Anterior cingulate cortex (tissue), 58 donors: Measurements from ENCODE around the gene MAPK10.

ENCODE experiments used
- DNase-seq, 58 donors: peaks; one replicate each; lab custom pipeline; 2025; lab: John Stamatoyannopoulos, UW

MAPK10 gene

DNA sequence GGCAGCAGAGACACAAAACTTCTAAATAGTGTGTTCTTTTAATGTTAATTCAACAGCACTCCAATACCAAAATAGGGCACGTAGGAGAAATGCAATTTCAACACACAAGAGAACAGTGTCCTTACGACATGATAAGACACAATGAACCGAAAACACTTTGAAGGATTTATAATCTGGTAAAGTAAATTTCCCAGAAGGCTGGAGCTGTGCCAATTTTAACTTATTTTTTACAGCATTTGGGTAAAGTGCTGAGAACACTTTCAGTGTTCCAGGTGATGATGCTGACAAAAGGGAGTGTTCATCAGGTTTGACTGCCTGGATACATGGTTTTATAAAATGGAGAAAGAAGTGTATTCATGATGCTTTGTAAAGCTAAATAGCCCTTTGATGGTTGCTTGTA, 76.5 kb downstream of the MAPK10 start:
- DNase-seq, result no peak

GRCh38 chr4:86280246-86280645, 79.6 kb downstream of the MAPK10 start:
- DNase-seq, result no peak

- DNase-seq, result peak in 1 of 58 donors; percentile 33
Observed at GRCh38 chr4:86279293-86279960, 80.4 kb downstream of the MAPK10 start.

DNA sequence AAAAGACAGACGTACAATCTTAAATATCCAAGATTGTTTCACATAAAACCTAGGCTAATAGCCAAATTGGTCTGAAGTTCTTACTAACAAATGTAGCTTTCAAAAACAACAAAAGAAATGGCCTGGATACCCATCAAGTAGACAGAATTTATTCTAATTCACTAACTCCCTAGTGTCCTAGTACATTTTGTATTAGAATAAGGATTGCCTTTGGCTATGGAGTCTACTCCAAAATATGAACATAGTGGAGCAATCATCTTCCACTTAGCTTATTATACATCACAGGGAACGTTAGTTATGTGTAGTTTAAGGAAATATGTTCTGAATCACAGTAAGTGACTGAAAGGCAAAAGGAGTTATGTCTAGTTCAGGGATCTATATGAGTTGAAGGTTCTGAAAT, 81.7 kb downstream of the MAPK10 start:
- DNase-seq, result no peak

GRCh38 chr4:86274642-86275041, 85.2 kb downstream of the MAPK10 start:
- DNase-seq, result no peak

DNA sequence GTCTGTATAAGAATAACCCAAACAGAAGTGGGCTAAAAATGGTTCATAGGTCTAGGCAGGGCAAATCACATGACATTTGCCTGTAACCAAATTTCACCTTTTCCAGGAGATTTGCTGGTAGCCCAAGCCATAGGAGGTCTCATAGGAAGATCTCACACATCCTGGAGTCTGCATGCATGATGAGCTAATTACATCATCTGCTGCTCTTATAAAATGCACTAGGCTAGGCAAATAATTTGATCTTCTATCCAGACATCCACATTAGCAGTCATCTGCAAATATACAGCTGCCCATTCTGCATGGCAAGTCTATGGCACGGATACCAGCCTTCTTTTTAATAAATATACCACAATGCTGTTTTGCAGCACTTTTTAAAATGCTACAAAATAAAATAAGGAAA, 87.2 kb downstream of the MAPK10 start:
- no peak for DNase-seq

DNA sequence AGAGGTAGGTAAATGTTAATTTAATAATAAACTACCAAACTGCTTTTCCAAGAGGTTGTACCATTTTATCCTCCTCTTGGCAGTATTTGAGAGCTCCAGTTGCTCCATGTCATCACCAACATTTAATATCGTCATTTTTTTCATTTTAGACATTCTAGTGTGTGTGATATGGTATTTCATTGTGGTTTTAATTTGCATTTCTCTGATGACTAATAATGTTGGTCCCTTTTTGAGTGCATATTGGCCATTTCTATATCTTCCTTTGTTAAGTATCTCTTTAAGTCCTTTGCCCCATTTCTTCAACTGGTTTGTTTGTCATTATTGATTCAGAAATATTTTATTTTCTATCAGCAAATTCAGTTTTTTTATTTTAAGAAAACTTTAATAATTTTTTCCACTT, 88.8 kb downstream of the MAPK10 start:
- no peak for DNase-seq

DNA sequence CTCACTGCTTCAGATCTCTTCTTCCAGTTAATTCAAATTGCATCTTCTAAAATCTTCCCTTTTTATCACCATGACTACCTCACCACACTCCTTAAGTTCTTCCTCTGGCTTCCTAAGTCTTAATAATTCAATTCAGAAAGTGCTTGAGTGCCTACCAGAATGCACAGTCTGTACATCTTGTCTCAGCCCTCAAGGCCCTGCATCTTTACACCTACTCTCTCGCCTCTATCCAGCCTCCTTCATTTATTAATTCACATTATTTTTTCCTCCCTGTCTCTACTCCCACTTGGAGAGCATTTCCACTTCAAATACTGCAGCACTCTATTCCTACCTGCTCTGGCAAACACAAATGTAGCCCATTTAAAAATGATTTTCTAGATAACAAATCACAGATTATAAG, 90.5 kb downstream of the MAPK10 start:
- no peak for DNase-seq

- DNase-seq, result peak in 1 of 58 donors; percentile 4
Observed at GRCh38 chr4:86264241-86264640, 95.6 kb downstream of the MAPK10 start.

DNA sequence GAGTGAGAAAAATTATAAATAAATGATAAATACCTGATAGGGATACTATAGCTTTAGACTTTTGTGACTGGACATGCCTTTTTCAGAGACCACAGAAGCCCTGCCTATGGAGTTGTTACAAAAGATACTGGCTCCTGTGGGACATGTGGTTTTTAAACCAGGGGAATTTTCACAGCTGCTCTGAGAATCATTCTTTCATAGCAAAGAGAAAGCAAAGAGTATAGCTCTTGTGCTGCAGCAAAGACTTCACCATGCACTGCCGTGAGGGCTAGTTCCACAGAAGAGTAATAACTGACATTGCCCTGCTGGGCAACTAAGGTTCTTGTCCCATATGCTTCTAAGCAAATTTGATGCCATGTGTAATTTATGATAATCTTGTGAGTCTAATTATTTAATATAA, 98.2 kb downstream of the MAPK10 start:
- no peak for DNase-seq

DNA sequence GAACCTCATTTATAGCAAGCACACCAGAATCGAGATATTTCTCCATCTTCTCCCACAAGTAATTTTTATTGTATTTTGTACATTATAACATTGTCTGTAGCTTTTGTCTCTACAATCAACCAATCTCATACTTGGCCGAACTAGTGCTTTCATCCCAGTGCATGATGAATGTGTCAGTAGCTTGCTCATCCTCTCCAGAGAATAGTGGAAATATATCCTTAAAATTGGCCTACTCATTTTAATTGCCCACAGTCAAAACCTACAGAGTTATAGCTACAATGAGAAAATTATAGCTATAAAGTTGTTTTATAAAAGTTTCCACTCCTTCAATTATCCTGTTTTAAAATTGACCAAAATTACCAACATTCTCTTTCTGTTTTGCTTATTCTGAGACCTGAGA, 103.8 kb downstream of the MAPK10 start:
- no peak for DNase-seq

DNA sequence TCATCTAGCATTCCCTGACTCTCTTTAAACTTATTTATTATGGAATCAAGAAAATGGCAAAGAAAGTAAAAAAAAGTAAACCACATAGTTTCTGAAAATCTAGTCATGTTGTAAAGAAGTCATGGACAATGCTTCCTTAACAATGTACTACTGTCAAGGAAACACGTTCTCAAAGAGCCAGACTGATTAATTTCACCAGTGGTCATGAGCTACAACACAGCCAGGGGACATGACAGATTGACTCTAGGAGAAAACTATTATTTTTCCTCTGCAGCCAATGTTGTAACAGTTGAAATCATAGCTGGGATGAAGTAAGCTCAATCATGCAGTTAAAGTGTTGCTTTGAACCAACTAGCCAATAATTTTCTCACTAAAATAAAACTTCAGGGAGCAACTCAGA, 109.2 kb downstream of the MAPK10 start:
- no peak for DNase-seq

GRCh38 chr4:86250006-86250405, 109.8 kb downstream of the MAPK10 start:
- no peak for DNase-seq

GRCh38 chr4:86249074-86249473, 110.8 kb downstream of the MAPK10 start:
- DNase-seq, result peak in 11 of 58 donors; percentile 2 to 48 (median 7)

DNA sequence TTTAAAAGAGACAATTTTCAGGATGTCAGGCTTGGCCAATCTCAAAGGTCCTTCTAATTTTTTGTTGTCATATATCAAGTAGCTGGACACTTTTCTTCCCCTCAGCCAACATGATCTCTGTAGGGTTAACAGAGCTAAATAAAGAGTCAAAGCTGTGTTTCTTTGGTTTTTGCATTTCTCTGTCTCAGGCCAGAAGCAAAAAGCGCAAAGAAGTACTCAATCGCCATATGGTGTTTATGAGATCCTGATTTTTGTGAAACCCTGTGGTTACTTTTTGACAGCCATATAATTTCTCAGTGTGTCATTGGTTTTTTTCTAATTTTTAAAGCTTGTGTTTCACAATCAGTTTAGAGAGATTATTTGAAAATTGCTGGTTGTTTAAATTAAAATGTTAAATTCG, 111.9 kb downstream of the MAPK10 start:
- DNase-seq, result no peak

GRCh38 chr4:86247320-86247719, 112.5 kb downstream of the MAPK10 start:
- no peak for DNase-seq

DNA sequence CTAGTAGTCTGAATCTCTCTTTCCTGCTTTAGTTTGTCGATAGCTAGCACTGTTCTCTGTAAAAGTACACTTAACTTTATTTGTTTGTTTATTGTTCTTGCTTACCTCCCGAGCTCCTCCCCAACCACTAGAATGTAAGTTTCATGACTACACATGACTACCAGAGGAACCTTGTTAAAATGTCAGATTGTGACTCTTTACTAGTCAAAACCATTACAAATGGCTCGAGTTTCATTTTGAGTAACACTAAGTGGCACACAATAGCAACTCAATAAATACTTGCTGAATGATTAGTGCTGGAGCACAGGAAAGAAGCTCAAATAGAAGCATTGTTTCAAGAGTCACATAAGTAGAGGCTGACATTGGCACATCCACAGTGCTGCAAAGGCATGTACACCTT, 116.1 kb downstream of the MAPK10 start:
- no peak for DNase-seq

DNA sequence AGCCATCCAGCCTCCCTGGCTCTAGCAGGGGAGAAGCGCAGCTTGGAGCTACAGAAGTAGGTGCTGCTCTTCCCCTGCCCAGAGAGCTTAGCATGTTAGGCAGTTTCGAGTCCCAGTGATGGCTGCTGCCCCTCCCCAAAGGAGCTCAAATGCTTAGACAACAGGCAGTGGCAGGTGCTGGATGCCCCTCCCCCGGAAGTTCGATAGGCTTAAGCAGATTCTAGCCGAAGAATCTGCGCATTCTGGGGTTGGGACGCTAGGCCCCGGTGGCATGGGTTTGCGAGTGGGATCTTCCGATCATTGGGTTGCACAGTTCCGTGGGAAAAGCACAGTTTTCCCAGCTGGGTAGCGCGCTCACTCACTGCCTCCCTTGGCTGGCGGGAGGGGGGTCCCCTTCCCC, 117.2 kb downstream of the MAPK10 start:
- no peak for DNase-seq

- DNase-seq, result no peak
Observed at GRCh38 chr4:86235549-86235948, 124.3 kb downstream of the MAPK10 start.

- no peak for DNase-seq
Observed at GRCh38 chr4:86233681-86234080, 126.2 kb downstream of the MAPK10 start.

DNA sequence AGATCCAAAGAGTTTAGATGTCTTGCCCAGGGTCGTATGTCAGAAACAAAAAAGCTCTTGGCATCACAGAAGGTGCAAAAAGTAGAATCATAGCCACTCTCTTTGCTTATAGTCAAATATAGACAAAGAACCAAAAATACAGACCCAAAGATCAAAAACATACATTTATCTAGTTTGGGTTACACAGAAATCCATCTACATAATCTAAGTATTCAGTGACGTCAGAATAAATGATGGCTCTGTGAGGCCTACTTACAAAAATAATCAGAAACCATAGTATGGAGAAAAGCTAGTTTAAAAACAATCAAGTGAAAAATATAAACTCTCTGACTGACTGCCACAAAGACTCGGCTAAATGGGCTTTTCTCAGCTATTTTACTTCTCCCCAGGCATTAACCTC, 126.8 kb downstream of the MAPK10 start:
- DNase-seq, result no peak

DNA sequence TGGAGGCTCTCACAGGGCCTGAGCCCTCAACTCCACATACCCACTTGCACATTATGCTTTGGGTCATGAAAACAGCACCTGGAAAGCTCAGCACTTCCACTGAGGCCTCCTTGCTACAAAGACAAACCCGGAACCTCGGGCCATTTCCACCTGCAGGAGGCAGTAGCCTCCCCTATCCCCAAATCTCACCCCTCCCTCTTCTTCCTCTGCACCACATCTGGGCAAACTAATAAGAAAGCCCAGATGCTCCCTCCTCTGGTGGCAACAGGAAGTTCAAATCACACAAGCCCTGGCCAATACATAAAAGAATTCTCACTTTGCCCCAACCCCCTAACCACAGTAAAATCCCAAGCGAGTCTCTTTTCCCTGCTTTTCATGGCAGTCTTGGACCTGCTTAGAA, 136.4 kb downstream of the MAPK10 start:
- no peak for DNase-seq

DNA sequence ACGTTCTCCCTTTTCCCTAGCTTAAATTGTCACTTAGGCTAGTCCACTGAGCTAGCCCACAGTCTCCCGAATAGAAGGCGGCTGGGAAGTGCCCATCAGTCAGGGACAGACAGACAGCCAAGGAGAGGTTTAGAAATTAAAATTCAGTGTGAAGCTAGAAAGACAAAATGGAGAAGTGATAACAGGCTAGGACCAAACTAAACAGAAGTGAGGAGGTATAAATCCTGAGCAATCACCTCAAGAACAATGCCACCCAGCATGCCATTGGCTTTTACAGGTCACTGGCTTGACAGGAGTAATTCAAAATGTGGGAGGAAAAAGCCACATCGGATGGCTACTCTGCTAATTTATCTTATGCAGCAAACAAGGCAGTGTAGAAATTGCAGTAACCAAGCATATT, 138.9 kb downstream of the MAPK10 start:
- no peak for DNase-seq
